Activated T-cell treated with anti-CD3 and anti-CD28 coated beads, Interleukin-2, amount 50 U/mL, for 1 hour (primary cell): ENCODE data around the gene CNNM4.

Source experiments
- DNase-seq: peaks from one replicate; pipeline ENCODE4 v3.0.0-alpha.2; 2020

The CNNM4 gene

DNA sequence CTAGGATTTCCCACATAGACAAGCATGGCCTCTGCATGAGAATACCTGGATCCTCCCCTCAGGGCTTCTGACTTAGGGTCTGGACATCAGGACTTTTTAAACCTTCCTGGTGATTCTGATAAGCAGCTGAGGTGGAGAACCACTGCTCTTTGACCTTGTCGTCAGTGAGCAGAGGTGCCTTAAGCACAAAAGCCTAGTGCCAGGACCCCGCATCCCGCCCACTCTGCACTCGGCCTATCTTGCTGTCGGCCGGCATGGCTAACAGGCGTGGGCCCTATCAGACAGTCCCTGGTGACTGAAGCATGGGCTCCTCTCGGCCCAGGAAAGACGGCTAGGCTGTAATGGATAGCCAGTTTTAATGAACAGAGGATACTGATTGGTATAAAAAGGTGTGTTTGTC, 76.9 kb downstream of the CNNM4 start:
- no peak for DNase-seq

DNA sequence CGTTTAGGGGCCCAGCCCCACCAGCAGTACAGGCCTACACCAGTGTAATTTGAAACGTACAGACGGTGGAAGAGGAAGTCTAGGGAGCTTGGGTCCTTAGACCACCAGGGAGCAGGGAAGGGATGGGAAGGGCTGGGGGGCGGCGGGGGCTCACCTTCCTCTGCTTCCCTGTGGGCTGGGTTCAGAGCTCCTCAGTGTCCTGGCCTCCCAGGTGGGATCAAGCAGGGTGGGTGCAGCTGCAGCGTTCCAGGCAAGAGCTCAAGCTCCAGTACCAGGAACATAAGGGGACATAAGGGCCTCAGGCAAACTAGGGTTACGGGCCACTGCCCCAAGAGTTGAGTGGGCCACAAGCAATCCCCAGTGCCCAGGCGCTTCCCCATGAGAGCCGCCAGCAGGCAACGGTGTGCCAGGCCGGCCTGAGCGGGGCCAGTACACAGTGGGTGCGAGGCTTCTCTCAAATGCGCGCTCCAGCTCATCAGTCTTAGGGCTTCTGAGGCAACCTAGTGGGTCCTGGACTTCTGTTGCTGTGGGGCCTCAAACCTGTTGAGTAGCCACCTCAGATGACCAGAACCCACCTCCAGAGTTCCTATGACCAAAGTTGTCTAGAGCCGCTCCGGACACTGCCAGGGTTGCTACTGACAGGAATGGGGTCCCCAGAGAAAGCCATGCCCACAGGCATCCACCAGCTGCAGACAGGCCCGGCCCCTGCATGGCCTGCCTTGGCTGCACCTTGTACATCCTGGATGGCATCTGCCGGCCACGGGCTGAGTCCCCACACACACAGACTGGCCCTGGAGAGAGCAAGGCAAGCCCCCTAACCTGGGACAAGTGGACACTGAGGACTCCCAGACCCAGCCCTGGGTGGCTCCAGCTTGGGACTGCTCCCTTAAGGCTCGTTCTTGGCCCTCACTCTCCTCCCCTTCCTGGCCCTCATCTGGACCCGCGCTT, 77.9 kb downstream of the CNNM4 start:
- DNase-seq: no peak

DNA sequence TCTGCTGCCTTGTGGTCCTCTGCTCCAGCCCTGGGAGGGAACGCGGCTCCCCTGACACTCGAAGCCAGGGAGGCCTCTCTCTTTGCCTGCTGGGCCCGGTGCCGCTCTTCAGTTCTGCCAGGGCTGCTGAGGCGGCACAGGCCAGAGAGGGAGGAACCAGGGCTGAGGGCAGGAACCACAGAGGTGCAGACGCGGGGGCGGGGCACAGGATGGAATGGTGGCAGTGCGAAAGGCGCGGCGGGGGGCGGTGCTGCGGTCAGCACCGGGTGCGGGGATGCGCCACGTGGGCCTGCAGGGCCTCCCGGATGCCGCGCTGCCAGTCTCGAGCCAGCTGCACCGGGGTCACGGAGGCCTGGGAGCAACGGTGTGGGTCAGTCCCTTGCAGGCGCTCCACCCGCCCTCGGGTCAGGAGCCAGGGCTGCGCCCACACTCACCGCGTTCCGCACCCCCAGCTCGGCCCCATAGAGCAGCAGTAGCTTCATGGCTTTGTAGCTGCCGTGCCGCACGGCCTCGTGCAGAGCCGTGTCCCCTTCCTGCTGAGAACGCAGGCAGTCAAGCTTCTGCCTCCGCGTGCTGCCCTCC, 78.7 kb downstream of the CNNM4 start:
- peak; percentile 79 for DNase-seq

DNA sequence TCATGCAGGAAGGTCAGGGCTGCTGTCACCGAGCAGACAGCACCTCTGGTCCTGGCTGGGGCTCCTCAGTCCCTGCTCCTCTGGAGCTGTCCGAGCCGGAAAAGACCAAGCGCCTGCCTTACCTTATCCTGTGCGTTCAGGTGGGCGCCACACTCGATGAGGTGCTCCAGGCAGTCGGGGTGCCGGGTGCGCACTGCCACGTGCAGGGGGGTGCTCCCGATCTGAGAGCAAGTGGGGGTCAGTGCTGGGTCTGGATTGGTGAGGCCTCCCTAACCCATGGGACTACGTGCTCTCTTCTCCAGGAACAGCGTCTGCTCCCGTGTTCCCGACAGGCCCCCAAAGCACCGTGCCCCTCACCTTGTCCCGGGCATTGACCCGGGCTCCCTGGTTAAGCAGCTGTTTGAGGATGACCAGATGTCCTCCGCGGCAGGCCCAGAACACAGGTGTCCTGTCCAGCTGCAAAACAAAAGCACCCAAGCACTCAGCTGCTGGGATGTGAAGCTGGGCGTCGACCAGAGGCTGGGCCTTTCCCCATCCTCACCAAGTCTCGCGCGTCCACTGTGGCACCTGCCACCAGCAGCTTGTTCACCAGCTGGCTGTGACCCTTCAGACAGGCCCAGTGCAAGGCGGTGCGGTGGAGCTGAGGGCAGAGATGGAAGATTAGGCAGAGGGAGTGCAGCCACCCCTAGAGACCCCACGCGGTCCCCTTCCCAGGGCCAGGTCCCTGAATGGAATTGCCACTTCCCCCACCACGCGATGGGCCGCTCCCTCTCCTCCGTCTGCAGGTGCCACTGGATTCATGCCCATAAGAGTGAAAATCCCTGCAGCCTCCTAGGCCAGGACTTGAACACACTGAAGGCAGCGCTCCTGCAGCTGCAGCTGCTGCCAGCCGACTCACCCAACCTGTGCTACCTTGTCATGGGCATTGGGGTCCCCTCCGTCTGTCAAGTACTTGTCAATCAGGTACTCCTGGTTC, 79.5 kb downstream of the CNNM4 start:
- DNase-seq: no peak

GRCh38 chr2:96841701-96842495, 81.2 kb downstream of the CNNM4 start:
- DNase-seq: no peak

- DNase-seq: no peak
These were observed 81.9 kb downstream of the CNNM4 start for GRCh38 chr2:96842600-96842999.

DNA sequence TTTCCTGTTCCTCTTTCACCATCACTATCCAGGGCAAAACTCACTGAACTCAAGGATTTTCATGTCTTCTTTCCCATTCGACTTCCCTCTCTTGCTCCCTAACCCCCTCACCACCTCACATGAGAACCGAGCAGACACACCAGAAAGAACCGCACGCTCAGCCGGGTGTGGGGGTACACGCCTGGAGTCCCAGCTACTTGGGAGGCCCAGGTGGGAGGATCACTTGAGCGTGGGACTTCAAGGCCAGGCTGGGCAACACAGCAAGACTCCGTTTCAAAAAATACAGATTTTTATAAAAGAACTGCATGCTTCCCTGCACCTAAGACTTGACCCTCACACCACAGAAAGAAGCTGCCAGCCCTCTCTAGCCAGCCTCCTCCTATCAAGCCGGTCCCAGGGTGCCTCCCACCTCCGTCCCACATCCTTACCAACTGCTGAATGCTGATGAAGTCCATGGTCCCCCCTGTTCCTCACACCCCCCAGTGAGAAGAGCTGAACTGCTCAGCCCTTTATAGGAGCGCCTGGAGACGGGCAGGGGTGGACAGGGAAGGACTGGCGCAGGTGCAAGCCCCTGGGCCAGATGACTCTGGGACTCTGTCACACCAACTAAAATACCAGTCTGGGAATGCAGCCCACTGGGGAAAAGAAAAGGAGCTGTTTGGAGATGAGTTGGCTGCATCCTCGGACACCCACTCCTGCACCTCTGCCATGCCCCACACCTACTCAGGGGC, 83.0 kb downstream of the CNNM4 start, which contains the start of gene ANKRD23:
TSS of gene ANKRD23 (minus strand) at position 484 of the 731 bp plus-strand sequence. CDS start at position 455, 29 bp downstream.
- DNase-seq: no peak

DNA sequence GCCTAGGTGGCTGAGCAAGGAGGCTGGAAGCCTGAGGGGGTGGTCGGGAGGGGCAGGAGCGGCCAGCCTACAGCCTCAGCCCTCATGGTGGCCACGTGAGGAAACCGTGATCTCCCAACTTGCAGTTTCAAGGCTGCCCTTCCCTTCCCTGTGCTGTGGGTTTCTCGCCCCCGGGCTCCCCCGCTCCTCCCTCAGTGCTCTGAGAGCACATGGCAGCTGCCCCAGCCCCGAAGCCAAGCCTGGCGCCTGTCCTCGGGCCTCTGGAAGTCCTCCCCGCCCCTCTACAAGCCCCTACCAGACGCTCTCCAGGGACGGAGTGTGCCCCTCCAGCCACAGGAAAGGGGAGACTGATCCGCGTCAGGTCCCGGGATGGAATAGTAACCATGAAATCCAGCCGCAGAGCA, 83.7 kb downstream of the CNNM4 start:
- no peak for DNase-seq

DNA sequence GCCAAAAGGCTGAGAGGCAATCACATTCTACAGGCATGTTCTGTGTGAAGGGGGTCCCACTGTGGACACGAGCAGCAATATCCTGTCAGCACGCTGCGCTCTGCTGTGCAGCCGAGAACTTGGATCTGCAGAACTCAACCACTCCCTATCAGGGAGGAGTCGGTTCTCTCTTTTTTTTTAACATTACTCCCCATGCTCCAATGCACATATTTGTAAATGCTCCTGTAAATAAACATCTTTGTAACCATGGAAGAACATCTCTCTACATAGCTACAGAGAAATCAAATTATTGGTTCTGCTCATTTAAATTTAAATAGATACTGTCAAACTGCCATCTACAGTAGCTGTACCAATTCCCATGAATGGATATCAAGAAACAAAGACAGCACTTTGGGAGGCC, 86.1 kb downstream of the CNNM4 start:
- no peak for DNase-seq

DNA sequence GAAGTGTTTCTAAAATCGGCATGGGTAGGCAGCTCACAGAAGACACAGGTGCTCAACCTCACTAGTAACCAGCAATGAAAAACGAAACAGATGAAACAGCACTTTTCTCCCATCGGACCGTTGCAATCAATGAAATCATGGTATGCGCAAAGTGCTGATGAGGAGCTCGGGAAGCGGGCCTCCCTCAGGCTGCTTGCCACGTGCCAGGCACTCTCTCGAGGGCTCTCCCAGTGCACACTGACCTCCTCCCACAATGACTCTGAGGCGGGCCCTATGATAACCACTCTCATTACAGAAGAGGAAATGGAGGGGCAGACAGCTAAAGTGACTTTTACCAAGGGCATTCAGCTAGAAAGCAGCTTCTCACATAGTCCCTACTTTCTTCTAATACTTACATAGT, 86.9 kb downstream of the CNNM4 start:
- DNase-seq: no peak

- DNase-seq: no peak
These were observed 87.6 kb downstream of the CNNM4 start for GRCh38 chr2:96848264-96848663.

DNA sequence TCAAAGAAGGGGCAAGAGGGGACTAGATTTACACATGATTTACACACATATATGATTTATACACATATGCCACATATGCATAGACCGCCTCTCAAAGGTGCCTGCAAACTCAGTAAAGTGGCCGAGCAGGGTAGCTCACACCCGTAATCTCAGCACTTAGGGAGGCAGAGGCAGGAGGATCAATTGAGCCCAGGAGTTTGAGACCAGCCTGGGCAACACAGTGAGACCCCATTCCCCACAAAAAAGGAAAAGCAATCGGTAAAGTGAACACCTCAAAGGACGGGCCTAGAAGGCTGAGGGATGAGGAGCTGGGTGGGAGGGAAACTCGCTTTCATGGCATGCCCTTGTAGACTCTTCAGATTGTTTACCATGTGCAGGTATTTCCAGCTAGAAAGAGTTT, 92.0 kb downstream of the CNNM4 start:
- DNase-seq: no peak

DNA sequence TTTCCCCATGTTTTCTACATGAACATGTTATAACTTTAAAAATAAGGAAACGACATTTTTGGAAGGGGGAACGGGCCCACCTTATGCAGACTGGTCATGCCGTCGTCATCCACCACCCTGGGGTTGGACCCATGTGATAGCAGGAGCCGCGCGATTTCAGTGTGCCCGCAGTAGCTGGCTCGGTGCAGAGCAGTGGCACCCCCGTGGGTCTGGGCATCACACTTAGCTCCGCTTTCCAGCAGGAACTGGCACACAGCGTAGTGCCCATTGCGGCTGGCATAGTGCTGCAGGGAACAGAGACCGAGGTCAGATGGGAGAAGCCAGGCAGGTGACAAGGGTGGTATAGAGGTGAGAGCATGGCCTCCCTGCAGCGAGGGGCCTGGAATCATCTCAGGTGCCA, 92.6 kb downstream of the CNNM4 start:
- no peak for DNase-seq

DNA sequence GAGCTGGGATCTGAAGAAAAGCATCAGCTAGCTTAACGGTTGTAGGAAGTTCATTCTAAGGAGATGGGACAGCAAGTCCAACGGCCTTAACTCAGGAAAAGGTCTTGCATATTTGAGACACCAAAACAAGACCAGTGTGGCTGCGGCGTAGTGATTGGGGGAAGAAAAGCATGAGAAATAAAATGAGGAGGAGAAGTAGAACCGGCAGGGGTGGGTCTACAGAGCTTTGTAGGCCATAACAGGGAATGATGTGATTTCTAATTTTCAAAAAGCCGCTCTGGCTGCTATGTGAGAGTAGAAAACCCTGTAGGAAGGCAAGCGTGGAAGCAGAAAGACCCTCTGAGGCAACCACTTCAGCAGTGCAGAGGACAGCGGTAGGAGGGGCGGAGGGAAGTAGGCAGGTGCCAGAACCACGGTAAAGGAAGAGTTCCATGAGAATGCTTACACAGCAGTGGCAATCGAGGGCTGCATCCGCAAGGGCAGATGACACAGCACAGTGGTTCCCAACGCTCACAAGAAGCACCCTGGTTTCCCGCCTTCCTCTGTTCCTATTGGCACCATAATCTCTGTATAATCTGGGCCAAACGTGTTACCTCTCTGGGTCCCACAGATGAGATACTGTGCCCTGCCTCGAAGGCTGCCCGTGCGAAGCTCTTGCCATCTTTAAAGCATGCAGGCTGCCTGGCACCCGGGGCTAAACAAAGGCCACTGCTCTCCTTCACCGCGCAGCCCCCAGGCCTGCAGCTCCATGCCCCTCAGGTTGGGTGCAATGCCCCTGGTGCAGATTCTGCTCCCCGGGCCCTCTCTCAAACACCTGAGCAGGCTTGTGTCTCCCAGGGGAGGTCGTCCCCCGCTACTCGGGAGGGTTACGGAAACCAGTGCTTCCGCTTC, 96.3 kb downstream of the CNNM4 start:
- peak; percentile 38 for DNase-seq

DNA sequence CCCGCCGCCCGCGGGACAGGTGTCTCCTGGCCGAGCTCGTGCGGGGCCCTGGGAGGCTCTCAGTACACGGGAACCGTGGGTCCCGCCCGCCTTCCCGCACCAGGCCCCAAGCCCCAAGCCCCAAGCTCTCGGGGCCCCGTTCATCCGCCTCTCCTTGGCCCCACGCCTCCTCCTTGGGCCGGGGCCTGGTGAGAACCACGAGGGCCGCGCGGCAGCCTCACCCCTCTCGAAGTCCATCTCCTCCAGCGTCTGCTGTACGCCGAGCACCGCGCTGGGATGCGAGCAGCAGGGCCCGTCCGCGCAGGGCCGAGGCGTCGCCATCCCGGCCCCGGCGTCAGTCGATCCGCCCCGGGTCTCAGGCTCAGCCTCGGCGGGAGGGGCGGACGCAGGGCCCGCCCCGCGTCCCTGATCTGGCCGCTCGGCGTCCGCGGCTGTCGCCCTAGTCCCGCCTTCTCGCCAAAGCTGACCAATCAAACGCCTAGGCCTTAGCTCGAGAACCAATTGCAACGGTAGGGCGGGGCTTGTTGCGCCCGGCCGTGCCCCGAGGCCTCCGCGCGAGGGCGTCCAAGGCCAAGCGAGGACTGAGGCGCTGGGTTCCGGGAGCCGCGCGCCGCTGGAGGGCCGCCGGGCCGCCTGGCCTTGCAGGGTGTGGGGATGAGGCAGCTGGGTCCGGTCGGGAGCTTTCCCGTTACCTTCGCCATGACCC, 97.1 kb downstream of the CNNM4 start, which contains the start of gene ANKRD39:
TSS of gene ANKRD39 (minus strand) at position 350 of the 706 bp plus-strand sequence. CDS start at position 321, 29 bp downstream.
- peak; percentile 99 for DNase-seq

DNA sequence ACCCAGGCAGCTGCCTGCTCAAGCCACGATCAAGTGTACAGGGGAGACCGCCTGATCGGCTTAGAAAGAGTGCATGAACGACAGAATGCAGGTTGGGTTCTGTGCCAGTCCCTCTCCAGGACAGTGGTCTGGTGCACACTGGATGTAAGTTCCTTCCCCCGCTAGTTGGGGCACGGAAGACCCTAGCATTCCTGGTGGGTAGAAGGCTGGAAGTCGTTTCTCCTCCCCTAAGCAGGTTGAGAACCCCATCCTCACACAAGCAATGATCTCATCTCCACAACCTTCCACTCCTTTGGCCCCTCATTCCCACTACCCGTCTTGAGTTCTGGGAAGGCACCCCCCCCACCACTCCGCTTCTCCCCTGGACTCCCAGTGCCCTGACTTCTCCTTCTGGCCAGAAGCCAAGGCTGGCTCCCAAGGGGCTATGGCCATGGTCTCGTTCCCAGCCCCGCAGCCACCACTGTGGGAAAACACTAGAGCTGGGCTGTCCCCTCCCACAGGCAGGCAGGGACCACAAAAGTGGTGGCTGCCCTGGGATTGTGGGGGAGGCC, 98.5 kb downstream of the CNNM4 start:
- no peak for DNase-seq

DNA sequence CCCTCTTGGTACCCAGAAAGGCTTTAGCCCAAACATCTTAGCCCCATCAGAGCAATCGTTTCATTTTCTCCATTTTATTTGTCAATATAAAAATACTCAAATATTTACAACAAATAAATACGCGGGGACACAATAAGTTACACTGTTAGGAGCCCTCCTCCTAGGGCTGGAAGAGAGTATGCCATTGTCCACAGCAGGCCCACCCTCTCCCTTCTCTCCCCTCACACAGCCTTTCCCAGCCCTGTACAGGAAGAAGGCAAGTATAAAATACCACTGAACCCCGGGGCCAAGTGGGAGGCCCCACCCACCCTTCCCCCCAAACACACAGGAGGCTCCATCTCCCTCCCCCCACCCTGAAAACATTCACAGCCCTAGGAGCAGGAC, 99.0 kb downstream of the CNNM4 start:
- DNase-seq: no peak

DNA sequence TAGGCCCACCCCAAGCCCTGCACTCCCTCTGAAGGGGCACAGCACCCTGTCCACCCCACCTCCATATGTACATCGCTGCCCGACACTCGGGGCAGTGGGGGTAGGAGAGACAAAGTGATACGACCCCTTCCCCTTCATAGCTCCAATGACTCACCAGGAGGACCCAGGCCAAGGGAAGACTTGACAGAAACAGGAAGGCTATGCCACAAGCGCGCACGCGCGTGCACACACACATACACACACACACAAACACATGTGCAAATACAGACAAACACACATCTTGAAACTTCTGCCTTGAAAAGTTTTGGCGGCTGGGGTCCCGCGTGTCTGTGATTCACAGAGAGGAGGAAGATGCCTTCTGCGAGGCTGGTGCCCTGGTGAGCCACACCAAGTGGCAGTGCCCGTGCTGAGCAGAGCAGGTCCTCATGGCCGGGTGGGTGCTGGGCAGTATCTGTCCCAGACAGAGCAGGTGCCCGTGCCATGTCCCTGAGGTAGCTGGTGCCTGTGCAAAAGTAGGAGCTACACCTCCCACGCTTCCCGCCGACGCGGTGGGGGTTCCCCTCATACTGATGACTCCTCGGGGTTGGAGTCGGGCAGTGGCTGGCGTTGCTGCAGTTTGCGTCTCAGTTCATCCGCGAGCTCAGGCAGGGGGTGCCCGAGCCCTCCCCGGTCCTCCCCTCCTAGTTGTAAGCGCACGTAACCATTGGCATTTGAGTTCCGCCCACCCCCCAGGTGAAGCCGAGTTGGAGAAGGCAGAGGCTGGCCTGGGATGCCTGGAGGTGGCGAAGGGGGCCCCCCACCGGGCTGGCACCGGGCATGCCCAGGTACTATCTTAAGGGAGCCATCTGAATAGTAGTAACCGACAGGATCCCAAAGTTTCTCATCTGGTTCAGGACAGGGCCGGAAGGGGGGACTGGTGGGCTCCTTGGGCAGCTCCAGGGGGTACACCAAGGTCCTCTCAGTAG, 99.6 kb downstream of the CNNM4 start:
- peak; percentile 36 for DNase-seq
